OCI-LY7 (cell line): Measurements from ENCODE around the gene ZNF462.
"Not testable (repeated sequence)": the region's sequence is repeated elsewhere in the genome, so short reads cannot be mapped to it uniquely, and the experiment has no call there.

Experiments
- CTCF ChIP-seq: fragments of 200-600 bp; sonication (generic); conservative IDR thresholded peaks from 2 replicates; pipeline ENCODE4 v1.5.1; 2014; ENCODE audit warnings: mild to moderate bottlenecking, antibody characterized with exemption, low read length, moderate library complexity, mixed read lengths
- EZH2phosphoT487 ChIP-seq: fragments of 200-600 bp; sonication (generic); IDR thresholded peaks from 2 replicates; pipeline ENCODE4 v1.6.1; 2018; ENCODE audit warnings: low read depth, borderline replicate concordance, mild to moderate bottlenecking, mixed run types, antibody characterized with exemption, low read length, moderate library complexity, mixed read lengths

- not testable (repeated sequence) for TF ChIP-seq CTCF, EZH2phosphoT487
Measured at GRCh38 chr9:106851640-106852039, 11.3 kb upstream of the ZNF462 start.
